Endothelial cell of umbilical vein (primary cell): ENCODE results near the gene PPIH. TPM values are rescaled to one million over a fixed set of nuclear protein-coding genes. Genes with fewer than 3 reads are reported as not detected.

Source experiments
- BruUV-seq: library from RNA; stranded (reverse); fragments of 400-500 nt; replicated peaks from 2 replicates; lab custom pipeline; 2021; lab: Mats Ljungman, UMichigan
- CTCF ChIA-PET: fragments of 300-600, 350-600 bp; sonication (Branson Sonifier 250); formaldehyde crosslinking; loops from one replicate; lab custom pipeline; 2021; ENCODE audit warnings: antibody characterized with exemption, inconsistent platforms; lab: Charles Lee
- POLR2A ChIA-PET: fragments of 300-600, 350-600 bp; sonication (Branson Sonifier 250); formaldehyde crosslinking; loops from one replicate; lab custom pipeline; 2021; ENCODE audit warnings: antibody characterized with exemption, inconsistent platforms; lab: Charles Lee
- DNase-seq: peaks from one replicate; pipeline ENCODE4 v3.0.0-alpha.2; 2011; ENCODE audit warnings: low read depth, low spot score
- FAIRE-seq: peaks from 2 replicates; lab custom pipeline; 2011; peaks lifted over from hg19 to GRCh38; lab: Jason Lieb, UNC
- H2AFZ ChIP-seq: 2 replicates; pipeline ENCODE4 v1.6.0; 2012; ENCODE audit warnings: low read depth, low read length, control low read depth, inconsistent platforms
- H3K27ac ChIP-seq: 2 replicates; pipeline ENCODE4 v1.5.1; 2011; ENCODE audit warnings: low read depth, mild to moderate bottlenecking, control low read depth, low read length, moderate library complexity; ENCODE audit not compliant: insufficient read depth
- H3K27me3 ChIP-seq, 2 experiments: 2 replicates each; pipeline versions ENCODE4 v1.6.0 to v1.6.1; 2011; ENCODE audit warnings: low read length in 2 of 2, mixed read lengths in 1 of 2; ENCODE audit not compliant: control insufficient read depth in 2 of 2, insufficient read depth in 2 of 2
- H3K36me3 ChIP-seq, 2 experiments: 2 replicates in 1 of 2; 3 replicates in 1 of 2; pipeline ENCODE4 v1.5.1; 2011; ENCODE audit warnings: low read length in 2 of 2, mild to moderate bottlenecking in 1 of 2, moderate library complexity in 1 of 2; ENCODE audit not compliant: control insufficient read depth in 2 of 2, insufficient read depth in 2 of 2; ENCODE audit errors: extremely low read depth in 1 of 2
- H3K4me1 ChIP-seq: 3 replicates; pipeline ENCODE4 v1.5.1; 2011; ENCODE audit warnings: mild to moderate bottlenecking, low read length; ENCODE audit not compliant: control insufficient read depth, insufficient read depth; ENCODE audit errors: extremely low read depth
- H3K4me2 ChIP-seq: 2 replicates; pipeline ENCODE4 v1.6.1; 2011; ENCODE audit warnings: low read length, control low read depth, mixed read lengths; ENCODE audit not compliant: insufficient read depth
- H3K4me3 ChIP-seq, 3 experiments: fragments of 200-600 bp in 1 of 3; sonication (generic), shearing (Covaris generic) in 1 of 3; replicated peaks in 1 of 3; 2 replicates each; pipeline ENCODE4 v1.5.1; 2011 to 2016; ENCODE audit warnings: control low read depth in 3 of 3, low read length in 3 of 3, mild to moderate bottlenecking in 2 of 3, inconsistent platforms in 1 of 3, low read depth in 1 of 3, moderate library complexity in 1 of 3; ENCODE audit not compliant: insufficient read depth in 1 of 3
- H3K79me2 ChIP-seq: 2 replicates; pipeline ENCODE4 v1.6.0; 2012; ENCODE audit warnings: low read length, inconsistent platforms; ENCODE audit not compliant: control insufficient read depth, insufficient read depth
- H3K9ac ChIP-seq: replicated peaks from 2 replicates; pipeline ENCODE3; 2011; ENCODE audit warnings: low read length, control low read depth; ENCODE audit not compliant: insufficient read depth; ENCODE audit errors: extremely low read depth
- H3K9me1 ChIP-seq: replicated peaks from 3 replicates; pipeline ENCODE4 v1.6.0; 2011; ENCODE audit warnings: mild to moderate bottlenecking, low read length; ENCODE audit not compliant: control insufficient read depth, insufficient read depth; ENCODE audit errors: extremely low read depth
- H3K9me3 ChIP-seq: replicated peaks from 2 replicates; pipeline ENCODE4 v1.5.1; 2012; ENCODE audit warnings: low read length, inconsistent platforms; ENCODE audit not compliant: control insufficient read depth, insufficient read depth
- H4K20me1 ChIP-seq: replicated peaks from 2 replicates; pipeline ENCODE3; 2011; ENCODE audit warnings: mild to moderate bottlenecking, low read length; ENCODE audit not compliant: control insufficient read depth, insufficient read depth; ENCODE audit errors: extremely low read depth
- CTCF ChIP-seq, 2 donors: IDR thresholded peaks; 1 replicate in 1 of 2; 2 replicates in 1 of 2; pipeline ENCODE4 v1.5.1; 2011; ENCODE audit warnings: low read length in 2 of 2, mild to moderate bottlenecking in 2 of 2, moderate library complexity in 2 of 2, control low read depth in 1 of 2, inconsistent platforms in 1 of 2, low read depth in 1 of 2; ENCODE audit not compliant: insufficient read depth in 1 of 2; ENCODE audit errors: extremely low read depth in 1 of 2
- EZH2 ChIP-seq: IDR thresholded peaks from 2 replicates; pipeline ENCODE4 v1.6.1; 2012; ENCODE audit warnings: borderline replicate concordance, low read depth, mild to moderate bottlenecking, moderate library complexity, low read length, inconsistent platforms; ENCODE audit not compliant: severe bottlenecking
- FOS ChIP-seq: IDR thresholded peaks from 2 replicates; pipeline ENCODE4 v1.6.1; 2011; ENCODE audit warnings: mild to moderate bottlenecking, low read length, moderate library complexity, borderline replicate concordance; ENCODE audit not compliant: insufficient read depth
- GATA2 ChIP-seq: IDR thresholded peaks from 2 replicates; pipeline ENCODE4 v1.7.0; 2011; ENCODE audit warnings: low read depth, mild to moderate bottlenecking, moderate library complexity, mixed read lengths, low read length; ENCODE audit not compliant: insufficient read length, insufficient read depth
- JUN ChIP-seq: IDR thresholded peaks from 2 replicates; pipeline ENCODE4 v1.6.1; 2011; ENCODE audit warnings: borderline replicate concordance, low read depth; ENCODE audit not compliant: insufficient read length, insufficient read depth
- MAX ChIP-seq: IDR thresholded peaks from 2 replicates; pipeline ENCODE4 v1.6.1; 2011; ENCODE audit not compliant: insufficient read depth, insufficient read length
- MYC ChIP-seq: IDR thresholded peaks from one replicate; pipeline ENCODE4 v1.6.1; 2011; ENCODE audit warnings: mild to moderate bottlenecking, low read depth, low read length
- POLR2A ChIP-seq: IDR thresholded peaks from 2 replicates; pipeline ENCODE4 v1.6.1; 2012; ENCODE audit warnings: low read depth, mild to moderate bottlenecking, control low read depth, low read length
- POLR2AphosphoS5 ChIP-seq: IDR thresholded peaks from 2 replicates; pipeline ENCODE4 v1.6.1; 2012; ENCODE audit warnings: low read depth, mild to moderate bottlenecking, control low read depth, low read length, moderate library complexity; ENCODE audit not compliant: insufficient read depth
- dilution Hi-C: fragments of 300-500 bp; cut with MboI; formaldehyde crosslinking; loops from one replicate; pipeline ENCODE4 v1.15.0; 2019; ENCODE audit warnings: low sequenced_read_pairs; ENCODE audit not compliant: extremely low pct_ligation_motif_present
- intact Hi-C: fragments of 100-400 bp; cut with micrococcal nuclease; formaldehyde crosslinking; loops from one replicate; pipeline ENCODE4 v1.10.0; 2022
- polyA plus RNA-seq, 4 experiments: library from polyadenylated mRNA; depleted of rRNA in 3 of 4; stranded (reverse) in 3 of 4; unstranded in 1 of 4; fragments of >200 nt; gene quantifications; 2 replicates each; pipeline versions ENCODE4 v1.2.1 to v1.2.3, GENCODE V29; 2011 to 2012; ENCODE audit warnings: missing spikeins in 1 of 4
- total RNA-seq: library from RNA; stranded (reverse); gene quantifications from 2 replicates; pipeline ENCODE4 v1.2.3, GENCODE V29; 2021

The PPIH gene
- total and polyA plus RNA-seq, 2 donors (not counting 3 experiments of a cell fraction or from before 2014, with no cell fraction given), result 52.1 to 55.2 TPM

GRCh38 chr1:42669936-42670335, 11.7 kb downstream of the PPIH start:
- H3K79me2 ChIP-seq, result no peaks in the 10 kb centered on the region
- no peaks in the 10 kb centered on the region for H3K27me3 ChIP-seq
- intact Hi-C loops (no loop called here), dilution Hi-C loops (no loop called here)
- no peak overlapping the region for H3K27ac ChIP-seq
- POLR2A ChIA-PET, result no interaction called here
- no peaks in the 10 kb centered on the region for H3K9me3 ChIP-seq
- no peak overlapping the region for H3K4me3 ChIP-seq
- no peak for DNase-seq
- H3K4me2 ChIP-seq, result no peak overlapping the region
- peaks cover 10% of the 10 kb centered on the region for H3K4me1 ChIP-seq
- no peak for FAIRE-seq
- H3K9me1 ChIP-seq, result no peaks in the 10 kb centered on the region
- BruUV-seq, result no TSS peak
- H4K20me1 ChIP-seq, result no peaks in the 10 kb centered on the region
- CTCF ChIA-PET, result no interaction called here
- H3K36me3 ChIP-seq, result peaks cover 9 to 10% of the 10 kb centered on the region in 2 experiments
- no peak for TF ChIP-seq FOS
- TF ChIP-seq EZH2, result no peak
- TF ChIP-seq GATA2, result no peak
- no peak for TF ChIP-seq CTCF (IDR thresholded peaks at IDR 0.05; ENCODE audit: extremely low read depth in 1 of 2, insufficient read depth in 1 of 2, low read depth in 1 of 2, low read length in 2 of 2)
- no peak for TF ChIP-seq POLR2AphosphoS5
- no peak for TF ChIP-seq MAX
- no peak for TF ChIP-seq JUN
- TF ChIP-seq MYC, result no peak
- no peak for TF ChIP-seq POLR2A
- H3K9ac ChIP-seq, result no peak overlapping the region
- H2AFZ ChIP-seq, result no peak overlapping the region
